Nephron progenitor cell (in vitro differentiated cells): ENCODE data around the gene RNASE12.
A peak's percentile ranks its signal among the peaks of the same experiment; 100 is the strongest.

ENCODE experiments used
- DNase-seq: peaks from one replicate; pipeline ENCODE4 v3.0.0; 2021
- H3K27ac Mint-ChIP-seq: 2 replicates; pipeline ENCODE4 v1.8.0; 2021; ENCODE audit warnings: mild to moderate bottlenecking, moderate library complexity, mixed read lengths
- H3K27me3 Mint-ChIP-seq: 2 replicates; pipeline ENCODE4 v1.8.0; 2021; ENCODE audit warnings: mild to moderate bottlenecking, low read depth, mixed read lengths; ENCODE audit not compliant: poor library complexity
- H3K36me3 Mint-ChIP-seq: 2 replicates; pipeline ENCODE4 v1.8.0; 2021; ENCODE audit warnings: low read depth, mixed read lengths
- H3K4me1 Mint-ChIP-seq: 2 replicates; pipeline ENCODE4 v1.8.0; 2021; ENCODE audit warnings: mixed read lengths
- H3K4me3 Mint-ChIP-seq: 2 replicates; pipeline ENCODE4 v1.8.0; 2021; ENCODE audit warnings: mild to moderate bottlenecking, moderate library complexity, mixed read lengths
- H3K9me3 Mint-ChIP-seq: 2 replicates; pipeline ENCODE4 v1.8.0; 2021; ENCODE audit warnings: mild to moderate bottlenecking, moderate library complexity, mixed read lengths
- TF ChIP-seq, protein P1 (sequence below): fragments of 200-600 bp; sonication (generic); IDR thresholded peaks from 2 replicates; pipeline ENCODE4 v1.5.0; 2021; ENCODE audit warnings: antibody characterized with exemption

RNASE12 gene

DNA sequence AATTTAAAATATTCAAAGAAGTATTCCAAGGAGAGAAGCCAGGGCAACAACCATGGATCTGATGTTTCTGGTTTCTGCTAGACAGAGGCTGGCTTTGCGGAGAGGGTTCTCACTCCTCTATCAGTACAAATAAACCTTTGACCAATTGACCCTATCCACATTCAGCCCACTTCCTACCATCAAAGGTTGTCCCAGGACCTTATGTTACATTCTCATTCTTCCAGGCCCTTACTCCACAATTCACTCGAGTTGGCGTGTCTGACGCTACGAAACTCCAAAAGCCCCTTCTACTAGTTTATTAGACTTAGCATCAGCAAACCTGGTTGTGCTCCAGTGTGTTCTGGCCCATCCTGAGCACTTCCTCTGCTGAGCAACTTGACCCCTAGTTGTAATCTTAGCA, 24.8 kb upstream of the RNASE12 start:
- Mint-ChIP-seq H3K4me1 (peaks cover 8% of the 10 kb centered on the region), H3K4me3 (peak overlapping the region; percentile 45)
- TF ChIP-seq, protein P1, sequence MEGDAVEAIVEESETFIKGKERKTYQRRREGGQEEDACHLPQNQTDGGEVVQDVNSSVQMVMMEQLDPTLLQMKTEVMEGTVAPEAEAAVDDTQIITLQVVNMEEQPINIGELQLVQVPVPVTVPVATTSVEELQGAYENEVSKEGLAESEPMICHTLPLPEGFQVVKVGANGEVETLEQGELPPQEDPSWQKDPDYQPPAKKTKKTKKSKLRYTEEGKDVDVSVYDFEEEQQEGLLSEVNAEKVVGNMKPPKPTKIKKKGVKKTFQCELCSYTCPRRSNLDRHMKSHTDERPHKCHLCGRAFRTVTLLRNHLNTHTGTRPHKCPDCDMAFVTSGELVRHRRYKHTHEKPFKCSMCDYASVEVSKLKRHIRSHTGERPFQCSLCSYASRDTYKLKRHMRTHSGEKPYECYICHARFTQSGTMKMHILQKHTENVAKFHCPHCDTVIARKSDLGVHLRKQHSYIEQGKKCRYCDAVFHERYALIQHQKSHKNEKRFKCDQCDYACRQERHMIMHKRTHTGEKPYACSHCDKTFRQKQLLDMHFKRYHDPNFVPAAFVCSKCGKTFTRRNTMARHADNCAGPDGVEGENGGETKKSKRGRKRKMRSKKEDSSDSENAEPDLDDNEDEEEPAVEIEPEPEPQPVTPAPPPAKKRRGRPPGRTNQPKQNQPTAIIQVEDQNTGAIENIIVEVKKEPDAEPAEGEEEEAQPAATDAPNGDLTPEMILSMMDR, result no peak

DNA sequence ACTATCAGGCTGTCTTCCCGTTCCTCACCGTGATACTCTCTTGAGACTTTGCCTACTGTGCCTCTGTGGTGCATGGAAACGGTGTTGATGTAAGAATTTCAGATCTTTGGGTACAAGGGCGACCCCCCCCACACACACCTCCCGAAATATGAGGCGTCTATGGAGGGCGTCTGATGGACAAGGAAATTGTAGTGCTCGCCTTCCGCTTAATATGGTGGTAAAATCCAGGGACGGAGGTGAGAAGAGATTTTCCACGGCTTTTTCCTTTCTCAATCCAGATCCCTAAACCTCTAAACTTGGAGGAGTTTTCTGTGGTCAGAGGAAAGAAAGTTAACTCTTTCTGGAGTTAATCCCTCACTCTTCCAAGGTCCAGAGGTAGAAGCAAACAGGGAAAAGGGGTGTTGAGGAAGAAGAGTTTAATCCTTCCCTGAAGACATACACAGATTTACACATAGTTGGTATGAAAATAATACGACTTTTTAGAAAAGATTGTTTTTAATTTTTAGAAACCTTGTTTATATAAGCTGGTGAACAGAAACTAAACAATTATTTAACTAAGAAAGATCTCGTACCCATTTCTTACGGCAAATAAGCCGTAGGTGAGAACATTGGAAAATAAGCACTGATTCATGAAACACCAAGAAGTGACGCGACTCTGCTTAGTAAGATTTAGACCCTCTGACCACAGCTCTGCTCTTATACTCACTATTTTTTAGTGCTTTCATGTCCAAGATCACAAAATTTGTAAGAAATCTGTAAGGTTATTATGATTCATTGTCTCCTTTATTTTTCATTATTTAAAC, 23.1 kb upstream of the RNASE12 start:
- Mint-ChIP-seq H3K27me3 (no peaks in the 10 kb centered on the region), H3K27ac (no peak overlapping the region), H3K36me3 (no peaks in the 10 kb centered on the region), H3K9me3 (no peaks in the 10 kb centered on the region), H3K4me1 (peaks cover 8% of the 10 kb centered on the region), H3K4me3 (no peak overlapping the region)
- peak; percentile 50 for DNase-seq
- TF ChIP-seq, protein P1, result no peak

More for the DNA sequence above, 24.8 kb upstream of the RNASE12 start:
- peaks cover 3% of the 10 kb centered on the region for H3K27me3 Mint-ChIP-seq
- H3K27ac Mint-ChIP-seq, result peak overlapping the region; percentile 59
- DNase-seq, result no peak
- H3K9me3 Mint-ChIP-seq, result no peaks in the 10 kb centered on the region
- H3K36me3 Mint-ChIP-seq, result no peaks in the 10 kb centered on the region

DNA sequence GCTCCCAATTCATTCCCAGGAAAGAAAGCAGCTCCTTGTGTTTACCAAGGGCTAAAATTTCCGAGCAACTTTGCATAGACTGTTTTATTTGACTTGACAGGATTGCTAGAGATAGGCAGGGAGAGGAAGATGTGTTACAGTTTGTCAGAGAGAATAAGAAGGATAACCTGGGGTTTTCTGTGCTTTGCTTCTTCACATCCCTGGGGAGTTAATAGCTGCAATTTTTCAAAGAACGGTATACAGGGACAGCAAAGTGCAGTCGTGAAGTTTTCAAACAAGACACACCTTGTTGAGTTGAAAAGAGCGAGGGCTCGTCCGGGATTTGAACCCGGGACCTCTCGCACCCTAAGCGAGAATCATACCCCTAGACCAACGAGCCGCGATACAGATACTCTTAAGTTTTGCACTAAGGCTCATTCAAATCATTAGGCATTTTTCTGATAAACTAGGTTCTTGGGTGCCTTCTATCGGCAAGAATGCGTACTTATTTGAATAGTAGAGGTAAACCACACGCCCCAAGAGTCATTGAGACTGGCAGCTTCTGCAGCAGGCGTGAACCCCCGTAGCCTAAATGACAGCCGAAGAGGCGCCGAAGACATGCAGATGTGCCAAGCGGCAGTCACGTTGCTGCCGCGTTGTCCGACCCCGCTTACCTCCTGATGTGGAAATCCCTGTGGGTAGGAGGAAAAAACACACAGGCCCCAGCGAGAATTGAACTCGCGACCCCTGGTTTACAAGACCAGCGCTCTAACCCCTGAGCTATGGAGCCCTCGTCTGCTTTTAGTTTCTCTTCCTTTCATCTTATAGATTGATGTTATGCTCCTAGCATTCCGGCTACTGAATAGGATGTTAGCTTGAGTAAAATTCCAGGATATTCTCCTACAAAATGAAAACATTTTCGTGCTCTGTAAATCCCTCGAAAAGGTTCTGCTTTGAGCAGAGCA, 22.2 kb upstream of the RNASE12 start:
- peaks cover 8% of the 10 kb centered on the region for H3K4me1 Mint-ChIP-seq
- no peak overlapping the region for H3K27ac Mint-ChIP-seq
- TF ChIP-seq, protein P1, result peak; percentile 67
- H3K36me3 Mint-ChIP-seq, result no peaks in the 10 kb centered on the region
- H3K4me3 Mint-ChIP-seq, result no peak overlapping the region
- peak; percentile 78 for DNase-seq
- H3K9me3 Mint-ChIP-seq, result no peaks in the 10 kb centered on the region
- no peaks in the 10 kb centered on the region for H3K27me3 Mint-ChIP-seq

DNA sequence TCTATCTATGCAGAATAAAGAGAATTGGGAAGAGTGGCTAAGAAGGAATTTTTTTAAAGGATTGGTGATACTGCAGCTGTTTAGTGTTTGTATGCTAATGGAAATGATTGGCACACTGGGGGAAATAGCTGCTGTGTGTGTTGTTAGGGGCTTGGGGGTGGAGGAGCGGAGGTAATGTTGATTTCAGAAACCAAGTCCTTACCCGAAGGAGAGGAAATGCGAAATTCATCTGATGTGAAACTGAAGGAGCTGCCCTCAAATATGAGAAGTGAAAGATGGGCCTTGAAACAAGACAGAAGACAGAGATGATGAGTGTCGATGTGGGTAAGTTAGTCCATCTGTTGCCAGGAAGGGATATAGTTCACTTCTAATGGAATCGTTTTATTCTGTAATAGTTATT, 21.2 kb upstream of the RNASE12 start:
- no peak overlapping the region for H3K4me3 Mint-ChIP-seq
- peaks cover under 1% of the 10 kb centered on the region for H3K27me3 Mint-ChIP-seq
- TF ChIP-seq, protein P1, result no peak
- H3K36me3 Mint-ChIP-seq, result no peaks in the 10 kb centered on the region
- peaks cover 8% of the 10 kb centered on the region for H3K4me1 Mint-ChIP-seq
- no peak overlapping the region for H3K27ac Mint-ChIP-seq
- no peak for DNase-seq
- no peaks in the 10 kb centered on the region for H3K9me3 Mint-ChIP-seq

DNA sequence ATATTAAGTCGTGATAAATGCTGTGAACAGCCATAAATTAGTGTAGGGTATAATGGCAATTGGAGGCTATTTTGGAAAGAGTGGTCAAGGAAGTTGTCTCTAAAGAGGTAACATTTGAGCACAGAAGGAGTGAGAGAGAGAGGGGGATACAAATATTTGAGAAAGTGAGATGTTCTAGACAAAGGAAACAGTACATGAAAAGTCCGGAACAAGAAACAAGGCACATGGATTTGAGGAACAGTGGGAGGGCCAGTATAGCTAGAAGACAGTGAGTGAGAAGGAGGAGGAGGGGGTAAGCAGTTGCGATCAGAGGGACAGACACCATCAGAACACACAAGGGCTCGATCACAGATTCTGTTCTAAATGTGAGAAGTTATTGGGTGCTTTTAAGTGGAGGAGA, 20.1 kb upstream of the RNASE12 start:
- H3K4me3 Mint-ChIP-seq, result no peak overlapping the region
- DNase-seq, result no peak
- no peak overlapping the region for H3K27ac Mint-ChIP-seq
- no peaks in the 10 kb centered on the region for H3K36me3 Mint-ChIP-seq
- peaks cover 5% of the 10 kb centered on the region for H3K4me1 Mint-ChIP-seq
- no peaks in the 10 kb centered on the region for H3K9me3 Mint-ChIP-seq
- TF ChIP-seq, protein P1, result no peak
- peaks cover 6% of the 10 kb centered on the region for H3K27me3 Mint-ChIP-seq
